HCT116 (cell line): ENCODE results near the gene GRM6. TPM values are rescaled to one million over a fixed set of nuclear protein-coding genes. Genes with fewer than 3 reads are reported as not detected.

Experiments used
- ATAC-seq: fragments of 200-7000 bp; cut with Tn5 transposase; 2 replicates; pipeline ENCODE4 v1.9.1; 2020; ENCODE audit warnings: mild to moderate bottlenecking, moderate library complexity
- BruUV-seq: library from RNA; stranded (reverse); fragments of 400-500 nt; replicated peaks from 2 replicates; lab custom pipeline; 2021; lab: Mats Ljungman, UMichigan
- CTCF ChIA-PET: fragments of 300-600 bp; sonication (Branson Sonifier 250); formaldehyde crosslinking; loops from one replicate; lab custom pipeline; 2021; ENCODE audit warnings: antibody characterized with exemption; lab: Charles Lee
- POLR2A ChIA-PET: fragments of 300-600, 350-600 bp; sonication (Branson Sonifier 250); formaldehyde crosslinking; loops from one replicate; lab custom pipeline; 2021; ENCODE audit warnings: antibody characterized with exemption; lab: Charles Lee
- RAD21 ChIA-PET, 2 experiments: fragments of 300-600 bp; sonication (Branson Sonifier 250); formaldehyde crosslinking; loops; one replicate each; lab custom pipeline; 2023; ENCODE audit warnings: low total read pairs in 2 of 2; ENCODE audit not compliant: uncharacterized antibody in 2 of 2, unreplicated experiment in 2 of 2, low non-redundant PET in 1 of 2; lab: Charles Lee
- DNase-seq: peaks from one replicate; pipeline ENCODE4 v3.0.0-alpha.2; 2010; ENCODE audit warnings: low read depth, low spot score
- H2AFZ ChIP-seq: fragments of 200-600 bp; shearing (Covaris generic), sonication (generic); 2 replicates; pipeline ENCODE4 v1.6.1; 2017; ENCODE audit warnings: low read depth, mixed run types, mixed read lengths, antibody characterized with exemption, low read length; ENCODE audit not compliant: poor library complexity, severe bottlenecking
- H3K27ac ChIP-seq: 2 replicates; pipeline ENCODE4 v1.5.1; 2012; ENCODE audit warnings: low read depth, low read length
- H3K27me3 ChIP-seq: fragments of 200-600 bp; sonication (generic); 2 replicates; pipeline ENCODE4 v1.6.1; 2016; ENCODE audit warnings: mixed run types, low read length, mixed read lengths; ENCODE audit not compliant: insufficient read depth
- H3K36me3 ChIP-seq, 2 experiments: fragments of 200-500 bp in 1 of 2; fragments of 200-600 bp in 1 of 2; sonication (Bioruptor generic) in 1 of 2; sonication (generic) in 1 of 2; 2 replicates each; pipeline versions ENCODE4 v1.5.1 to v1.6.1; 2014 to 2016; ENCODE audit warnings: low read length in 2 of 2, inconsistent platforms in 1 of 2, mixed read lengths in 1 of 2, mixed run types in 1 of 2; ENCODE audit not compliant: insufficient read depth in 2 of 2, control insufficient read depth in 1 of 2
- H3K4me1 ChIP-seq, 2 experiments: fragments of 200-600 bp in 1 of 2; sonication (generic) in 1 of 2; 2 replicates each; pipeline versions ENCODE4 v1.5.1 to v1.6.1; 2012 to 2017; ENCODE audit warnings: low read length in 2 of 2, inconsistent platforms in 1 of 2, mild to moderate bottlenecking in 1 of 2, mixed read lengths in 1 of 2, mixed run types in 1 of 2, moderate library complexity in 1 of 2; ENCODE audit not compliant: insufficient read depth in 2 of 2, control insufficient read depth in 1 of 2
- H3K4me2 ChIP-seq: fragments of 200-600 bp; sonication (generic); 2 replicates; pipeline ENCODE4 v1.6.1; 2017; ENCODE audit warnings: mixed run types, low read length, mixed read lengths
- H3K4me3 ChIP-seq, 2 experiments: fragments of 200-600 bp in 1 of 2; sonication (generic) in 1 of 2; replicated peaks in 1 of 2; 2 replicates each; pipeline ENCODE4 v1.5.1; 2011 to 2016; ENCODE audit warnings: low read length in 2 of 2, control low read depth in 1 of 2, low read depth in 1 of 2, mild to moderate bottlenecking in 1 of 2, mixed read lengths in 1 of 2, mixed run types in 1 of 2
- H3K79me2 ChIP-seq: fragments of 200-600 bp; sonication (generic); 2 replicates; pipeline ENCODE4 v1.6.1; 2017; ENCODE audit warnings: mild to moderate bottlenecking, mixed run types, low read length, moderate library complexity, mixed read lengths; ENCODE audit not compliant: insufficient read depth
- H3K9ac ChIP-seq: fragments of 200-600 bp; sonication (generic); 2 replicates; pipeline ENCODE4 v1.6.1; 2016; ENCODE audit warnings: low read length, mixed read lengths
- H3K9me2 ChIP-seq: fragments of 200-600 bp; sonication (generic), shearing (Covaris generic); 2 replicates; pipeline ENCODE4 v1.6.1; 2017; ENCODE audit warnings: mixed run types, mild to moderate bottlenecking, moderate library complexity; ENCODE audit not compliant: insufficient read depth
- H3K9me3 ChIP-seq, 2 experiments: fragments of 200-500 bp in 1 of 2; fragments of 200-600 bp in 1 of 2; sonication (Bioruptor generic) in 1 of 2; sonication (generic) in 1 of 2; 2 replicates each; pipeline ENCODE4 v1.6.1; 2014 to 2017; ENCODE audit warnings: low read length in 2 of 2, mixed read lengths in 2 of 2, inconsistent platforms in 1 of 2, low read depth in 1 of 2, mild to moderate bottlenecking in 1 of 2, mixed run types in 1 of 2, moderate library complexity in 1 of 2; ENCODE audit not compliant: control insufficient read depth in 1 of 2, insufficient read depth in 1 of 2
- H4K20me1 ChIP-seq: fragments of 200-600 bp; sonication (generic), shearing (Covaris generic); 2 replicates; pipeline ENCODE4 v1.6.1; 2017; ENCODE audit warnings: mixed run types, mild to moderate bottlenecking, moderate library complexity; ENCODE audit not compliant: insufficient read depth
- ATF3 ChIP-seq: IDR thresholded peaks from 2 replicates; pipeline ENCODE4 v1.6.1; 2012
- CTCF ChIP-seq, 3 experiments: fragments of 200-600 bp in 1 of 3; sonication (generic) in 1 of 3; IDR thresholded peaks in 2 of 3; conservative IDR thresholded peaks in 1 of 3; 2 replicates each; pipeline ENCODE4 v1.5.1; 2012 to 2017; ENCODE audit warnings: low read depth in 2 of 3, low read length in 2 of 3, antibody characterized with exemption in 1 of 3, borderline replicate concordance in 1 of 3, control low read depth in 1 of 3, mild to moderate bottlenecking in 1 of 3, mixed read lengths in 1 of 3, mixed run types in 1 of 3, moderate library complexity in 1 of 3; ENCODE audit not compliant: insufficient read depth in 1 of 3
- ELF1 ChIP-seq: IDR thresholded peaks from 2 replicates; pipeline ENCODE4 v1.6.1; 2012; ENCODE audit warnings: low read depth, borderline replicate concordance
- REST ChIP-seq: IDR thresholded peaks from 2 replicates; pipeline ENCODE4 v1.6.1; 2012; ENCODE audit warnings: low read depth
- intact Hi-C: fragments of 100-400 bp; cut with micrococcal nuclease; formaldehyde crosslinking; loops from 2 replicates; pipeline ENCODE4 v1.10.0; 2022
- total RNA-seq: library from RNA; stranded (reverse); gene quantifications from one replicate; pipeline ENCODE4 v1.2.1, GENCODE V29; 2021; ENCODE audit not compliant: unreplicated experiment

The GRM6 gene
- total RNA-seq, 1 experiment from 2014 or later, result not detected

GRCh38 chr5:178988436-178989220 is 6.5 kb downstream of the GRM6 start:
- no TSS peak for BruUV-seq
- Histone ChIP-seq H3K4me2 (no peak overlapping the region), H3K79me2 (no peaks in the 10 kb centered on the region), H3K9me3 (peaks cover 0 to 8% of the 10 kb centered on the region in 2 experiments; a peak in 2 of 4 replicates), H4K20me1 (no peaks in the 10 kb centered on the region), H3K27me3 (no peaks in the 10 kb centered on the region), H3K9me2 (no peaks in the 10 kb centered on the region), H3K4me3 (no peak overlapping the region), H3K27ac (no peak overlapping the region), H2AFZ (no peak overlapping the region), H3K9ac (no peak overlapping the region), H3K4me1 (no peaks in the 10 kb centered on the region), H3K36me3 (no peaks in the 10 kb centered on the region)
- ATAC-seq (no peak), DNase-seq (no peak)
- RAD21 ChIA-PET, result no interaction called here
- TF ChIP-seq CTCF (IDR thresholded peaks at IDR 0.05 in 2 of 3, conservative IDR thresholded peaks at IDR 0.05 in 1 of 3; ENCODE audit: borderline replicate concordance in 1 of 3, insufficient read depth in 1 of 3, low read depth in 2 of 3, low read length in 2 of 3) (no peak), REST (no peak), ATF3 (no peak), ELF1 (no peak)
- CTCF ChIA-PET, result no interaction called here
- intact Hi-C loops, result no loop called here
- POLR2A ChIA-PET, result no interaction called here
